ENCODE measurements around the gene TXNRD2. TPM values are rescaled to one million over a fixed set of nuclear protein-coding genes. Genes with fewer than 3 reads are reported as not detected.

TXNRD2 gene
- total and polyA plus RNA-seq, 7 donors, result 13.7 to 35.1 (median 21.1) TPM

- TF ChIP-seq CTCF (IDR thresholded peaks at IDR 0.05), result no peak
- no peaks in the 10 kb centered on the region for H3K9me3 ChIP-seq
- H3K4me3 ChIP-seq, result no peak overlapping the region
- peaks cover 3% of the 10 kb centered on the region for H3K4me1 ChIP-seq
- 85 to 90% (median 88%) methylated on average over 26 of the region's 26 CpGs for WGBS, 3 donors
- ATAC-seq (no peak), DNase-seq (no peak)
- no peaks in the 10 kb centered on the region for H3K27me3 ChIP-seq (ENCODE audit: insufficient read depth in 3 of 3, low read length in 2 of 3)
- intact Hi-C loops (cut with DNase I), result no loop called here
- peaks cover 0 to 21% of the 10 kb centered on the region in 2 donors for H3K36me3 ChIP-seq (ENCODE audit: insufficient read depth in 1 of 2, low read depth in 1 of 2)
- H3K27ac ChIP-seq, result no peak overlapping the region
These were observed 58.9 kb downstream of the TXNRD2 start for GRCh38 chr22:19882446-19883381.

GRCh38 chr22:19880786-19881569, 60.6 kb downstream of the TXNRD2 start:
- intact Hi-C loops (cut with DNase I), result no loop called here
- Histone ChIP-seq H3K4me1 (no peaks in the 10 kb centered on the region), H3K9me3 (no peaks in the 10 kb centered on the region), H3K4me3 (no peak overlapping the region), H3K27ac (no peak overlapping the region), H3K36me3 (ENCODE audit: insufficient read depth in 1 of 2, low read depth in 1 of 2) (peaks cover 0 to 34% of the 10 kb centered on the region in 2 donors), H3K27me3 (ENCODE audit: insufficient read depth in 3 of 3, low read length in 2 of 3) (no peaks in the 10 kb centered on the region)
- peak; percentile 55 to 68 for DNase-seq
- ATAC-seq, result peak in 2 of 4 donors; percentile 34 to 38
- 41 to 61% (median 54%) methylated on average over 27 of the region's 27 CpGs for WGBS, 3 donors
- TF ChIP-seq CTCF (IDR thresholded peaks at IDR 0.05), result no peak

- WGBS, 3 donors, result 88 to 96% (median 92%) methylated on average over 33 to 34 of the region's 34 CpGs
- Histone ChIP-seq H3K36me3 (ENCODE audit: insufficient read depth in 1 of 2, low read depth in 1 of 2) (peaks cover 0 to 37% of the 10 kb centered on the region in 2 donors), H3K27ac (no peak overlapping the region), H3K4me3 (no peak overlapping the region), H3K9me3 (no peaks in the 10 kb centered on the region), H3K27me3 (ENCODE audit: insufficient read depth in 3 of 3, low read length in 2 of 3) (no peaks in the 10 kb centered on the region), H3K4me1 (no peaks in the 10 kb centered on the region)
- TF ChIP-seq CTCF (IDR thresholded peaks at IDR 0.05), result no peak
- DNase-seq (peak in 1 of 2 donors; percentile 10), ATAC-seq (no peak)
- intact Hi-C loops (cut with DNase I), result no loop called here
These were observed 61.4 kb downstream of the TXNRD2 start for GRCh38 chr22:19879992-19880785.

GRCh38 chr22:19879643-19879991, 62.0 kb downstream of the TXNRD2 start:
- no peak overlapping the region for H3K4me3 ChIP-seq
- H3K4me1 ChIP-seq, result no peaks in the 10 kb centered on the region
- intact Hi-C loops (cut with DNase I), result no loop called here
- no peak for TF ChIP-seq CTCF (IDR thresholded peaks at IDR 0.05)
- no peaks in the 10 kb centered on the region for H3K9me3 ChIP-seq
- DNase-seq, result peak; percentile 12 to 25
- 72 to 77% (median 73%) methylated on average over 4 of the region's 4 CpGs for WGBS, 3 donors
- no peak for ATAC-seq
- no peaks in the 10 kb centered on the region for H3K27me3 ChIP-seq (ENCODE audit: insufficient read depth in 3 of 3, low read length in 2 of 3)
- peaks cover 0 to 42% of the 10 kb centered on the region in 2 donors for H3K36me3 ChIP-seq (ENCODE audit: insufficient read depth in 1 of 2, low read depth in 1 of 2)
- no peak overlapping the region for H3K27ac ChIP-seq
